VCaP (cell line): ENCODE results near the gene ANG.

Experiments used
- H3K27ac ChIP-seq: fragments of 450-650 bp; 2 replicates; pipeline ENCODE4 v1.5.1; 2017
- TF ChIP-seq, protein P1 (sequence below): fragments of 450-650 bp; conservative IDR thresholded peaks from 2 replicates; pipeline ENCODE4 v1.5.1; 2017; ENCODE audit warnings: mild to moderate bottlenecking, moderate library complexity

Gene ANG

DNA sequence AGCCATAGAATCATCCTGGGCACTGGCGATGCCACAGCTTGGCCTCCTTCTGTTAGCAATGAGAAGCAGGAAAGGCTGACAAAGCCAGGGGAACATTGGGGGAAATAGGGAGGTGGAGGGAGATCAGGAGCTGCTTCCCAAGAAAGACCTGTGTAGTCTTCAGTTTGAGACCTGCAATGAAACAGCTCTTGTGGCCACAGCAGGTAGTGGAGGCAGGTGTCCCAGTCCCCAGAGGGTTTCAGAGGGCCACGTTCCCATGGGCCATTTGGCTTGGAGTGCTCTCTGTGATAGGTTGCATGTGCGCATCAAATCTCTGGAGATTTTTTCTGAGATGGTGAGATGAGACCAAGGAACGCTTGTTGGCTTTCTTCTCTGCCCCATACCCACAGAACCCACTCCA lies 32.7 kb upstream of the ANG start:
- H3K27ac ChIP-seq = no peak overlapping the region
- TF ChIP-seq, protein P1, sequence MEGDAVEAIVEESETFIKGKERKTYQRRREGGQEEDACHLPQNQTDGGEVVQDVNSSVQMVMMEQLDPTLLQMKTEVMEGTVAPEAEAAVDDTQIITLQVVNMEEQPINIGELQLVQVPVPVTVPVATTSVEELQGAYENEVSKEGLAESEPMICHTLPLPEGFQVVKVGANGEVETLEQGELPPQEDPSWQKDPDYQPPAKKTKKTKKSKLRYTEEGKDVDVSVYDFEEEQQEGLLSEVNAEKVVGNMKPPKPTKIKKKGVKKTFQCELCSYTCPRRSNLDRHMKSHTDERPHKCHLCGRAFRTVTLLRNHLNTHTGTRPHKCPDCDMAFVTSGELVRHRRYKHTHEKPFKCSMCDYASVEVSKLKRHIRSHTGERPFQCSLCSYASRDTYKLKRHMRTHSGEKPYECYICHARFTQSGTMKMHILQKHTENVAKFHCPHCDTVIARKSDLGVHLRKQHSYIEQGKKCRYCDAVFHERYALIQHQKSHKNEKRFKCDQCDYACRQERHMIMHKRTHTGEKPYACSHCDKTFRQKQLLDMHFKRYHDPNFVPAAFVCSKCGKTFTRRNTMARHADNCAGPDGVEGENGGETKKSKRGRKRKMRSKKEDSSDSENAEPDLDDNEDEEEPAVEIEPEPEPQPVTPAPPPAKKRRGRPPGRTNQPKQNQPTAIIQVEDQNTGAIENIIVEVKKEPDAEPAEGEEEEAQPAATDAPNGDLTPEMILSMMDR = no peak

DNA sequence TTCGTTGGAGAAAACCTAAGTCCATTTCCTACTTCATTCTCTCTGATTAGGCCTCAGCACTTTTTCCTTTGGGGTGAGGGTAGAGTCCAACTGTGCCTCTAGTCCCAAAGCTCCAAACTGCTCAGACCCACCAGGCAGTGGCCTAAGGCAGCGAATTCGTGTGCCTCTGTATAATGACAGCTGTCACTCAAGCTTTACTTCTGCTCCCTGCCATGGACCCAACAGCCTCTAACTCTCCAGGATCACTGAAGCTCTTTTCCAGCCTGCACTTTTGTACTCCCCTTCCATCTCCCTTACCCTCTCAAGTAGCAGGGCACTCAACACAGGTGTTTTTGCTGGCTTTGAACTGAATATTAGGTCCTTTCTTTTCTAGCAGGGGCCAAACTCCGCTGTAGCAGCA lies 32.3 kb upstream of the ANG start:
- H3K27ac ChIP-seq = no peak overlapping the region
- TF ChIP-seq, protein P1 = no peak

DNA sequence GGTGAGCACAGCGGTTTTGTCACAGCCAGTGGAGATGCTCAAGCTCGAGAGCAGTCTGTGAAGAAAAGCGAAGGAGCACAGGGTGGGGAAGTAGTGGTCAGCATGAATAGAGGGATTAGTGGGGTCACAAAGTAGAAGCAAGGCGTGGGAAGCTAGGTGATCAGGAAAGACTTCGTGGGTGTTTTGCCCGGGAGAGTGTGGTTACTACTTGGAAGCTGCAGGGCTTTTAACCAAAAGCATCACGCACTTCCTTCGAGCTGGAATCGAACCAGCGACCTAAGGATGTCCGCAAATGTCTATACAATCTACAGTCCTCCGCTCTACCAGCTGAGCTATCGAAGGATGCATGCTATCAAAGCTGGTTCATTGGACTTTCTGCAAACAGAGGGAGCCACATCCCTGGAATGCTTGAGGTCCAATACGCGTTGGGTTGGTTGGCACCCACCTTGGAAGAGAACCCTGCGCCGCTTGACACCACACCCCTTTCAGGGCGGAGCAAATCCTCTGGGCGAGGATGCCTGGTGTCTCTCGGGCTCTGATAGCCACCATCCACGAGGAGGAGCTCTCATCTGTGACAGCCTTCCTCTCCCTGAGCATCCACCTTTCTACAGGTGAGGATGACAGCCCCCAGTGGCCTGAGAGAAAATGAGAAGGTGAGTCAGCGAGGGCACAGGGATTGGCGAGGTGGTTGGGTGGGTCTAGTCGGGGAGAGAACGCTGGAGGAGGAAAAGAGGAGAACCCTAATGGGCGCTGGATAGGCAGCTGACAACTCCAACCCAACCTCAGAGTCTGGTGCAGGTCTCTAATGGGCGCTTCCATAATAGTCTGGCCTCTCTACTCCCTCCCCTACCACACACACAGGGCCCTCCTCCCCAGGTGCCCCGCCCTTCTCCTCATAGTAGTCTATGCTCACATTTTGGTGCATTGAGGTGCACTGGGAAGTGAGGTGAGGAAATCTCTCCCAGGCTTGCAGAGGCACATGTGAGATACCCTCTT lies 31.1 kb upstream of the ANG start:
- TF ChIP-seq, protein P1 = peak; percentile 45
- H3K27ac ChIP-seq = no peak overlapping the region

GRCh38 chr14:20658246-20658645 lies 30.3 kb upstream of the ANG start:
- H3K27ac ChIP-seq = no peak overlapping the region
- TF ChIP-seq, protein P1 = no peak

GRCh38 chr14:20659336-20659735 lies 29.2 kb upstream of the ANG start:
- TF ChIP-seq, protein P1 = no peak
- no peak overlapping the region for H3K27ac ChIP-seq

- no peak overlapping the region for H3K27ac ChIP-seq
- TF ChIP-seq, protein P1 = no peak
These were observed 28.7 kb upstream of the ANG start for GRCh38 chr14:20659813-20660395.

GRCh38 chr14:20661197-20661596 lies 27.4 kb upstream of the ANG start:
- TF ChIP-seq, protein P1 = no peak

More at GRCh38 chr14:20661197-20661596, 27.4 kb upstream of the ANG start:
- H3K27ac ChIP-seq = no peak overlapping the region
